Activated CD4-positive, alpha-beta memory T cell treated with anti-CD3 and anti-CD28 coated beads for 36 hours (primary cell): Measurements from ENCODE around the gene AAGAB. TPM values are rescaled to one million over a fixed set of nuclear protein-coding genes. Genes with fewer than 3 reads are reported as not detected.

Experiments used
- total RNA-seq, 2 experiments: library from RNA; stranded (reverse); gene quantifications; one replicate each; pipeline ENCODE4 v1.2.3, GENCODE V29; 2021

AAGAB gene
- total RNA-seq, 2 experiments from 2014 or later, result 52.3 to 57.0 TPM

Other genes starting within 250 kb of the AAGAB start
- 10 to 100 TPM; 50.2 to 50.5 TPM for gene SMAD3, start 189.1 kb downstream of the AAGAB start, total RNA-seq
- 1 to 10 TPM; 1.6 to 2.8 TPM for gene IQCH, start 125 bp upstream of the AAGAB start, total RNA-seq